GM19455 (cell line): ENCODE results near the gene LPP.

ENCODE experiments used
- ATAC-seq: cut with Tn5 transposase; IDR thresholded peaks from one replicate; pipeline ENCODE4 v1.9.1; 2021; ENCODE audit not compliant: unreplicated experiment

LPP gene

GRCh38 chr3:188721990-188722389, 568.0 kb downstream of the LPP start:
- ATAC-seq = no peak

GRCh38 chr3:188722963-188723362, 569.0 kb downstream of the LPP start:
- no peak for ATAC-seq

DNA sequence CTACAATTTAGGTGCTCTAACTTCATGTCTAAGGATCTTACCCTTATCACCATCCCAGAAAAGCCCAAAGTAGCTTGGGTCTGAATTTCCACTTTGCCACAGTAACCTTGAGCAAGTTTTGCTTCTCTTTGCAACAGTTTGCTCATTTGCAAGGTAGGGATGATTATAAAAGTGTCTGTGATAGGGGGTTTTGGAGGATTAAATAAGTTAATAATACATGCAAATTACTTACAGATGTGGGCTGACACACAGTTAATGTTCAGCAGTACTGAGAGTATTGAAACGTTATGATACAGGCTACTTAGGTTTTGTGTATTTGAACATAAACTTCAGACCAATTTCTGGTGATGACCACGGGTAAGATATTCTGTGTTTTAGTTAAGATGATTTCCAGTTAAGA, 573.1 kb downstream of the LPP start:
- ATAC-seq = no peak

DNA sequence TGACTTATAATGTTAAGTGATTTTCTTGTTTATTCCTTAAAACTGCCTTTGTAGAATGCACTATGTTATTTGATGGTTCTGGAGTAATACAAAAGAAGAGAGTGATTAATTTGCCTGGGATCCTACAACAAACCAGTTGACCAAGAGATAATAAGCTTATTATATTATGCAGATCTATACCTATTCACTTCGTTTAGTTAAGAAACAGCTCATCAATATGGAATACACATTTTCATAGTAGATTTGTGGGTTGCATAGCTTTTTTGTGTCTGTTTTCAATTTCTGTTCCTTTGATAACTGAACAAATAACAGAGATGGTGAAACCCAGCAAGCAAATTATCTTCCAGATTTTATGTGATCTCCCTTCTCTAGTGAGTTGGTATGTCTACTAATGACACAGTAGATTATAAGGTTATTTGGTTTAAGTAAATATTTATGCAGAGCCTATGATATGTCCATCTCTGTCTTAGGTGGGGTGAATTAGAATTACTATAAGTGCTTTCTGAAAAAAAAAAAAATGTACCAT, 574.5 kb downstream of the LPP start:
- ATAC-seq = no peak

DNA sequence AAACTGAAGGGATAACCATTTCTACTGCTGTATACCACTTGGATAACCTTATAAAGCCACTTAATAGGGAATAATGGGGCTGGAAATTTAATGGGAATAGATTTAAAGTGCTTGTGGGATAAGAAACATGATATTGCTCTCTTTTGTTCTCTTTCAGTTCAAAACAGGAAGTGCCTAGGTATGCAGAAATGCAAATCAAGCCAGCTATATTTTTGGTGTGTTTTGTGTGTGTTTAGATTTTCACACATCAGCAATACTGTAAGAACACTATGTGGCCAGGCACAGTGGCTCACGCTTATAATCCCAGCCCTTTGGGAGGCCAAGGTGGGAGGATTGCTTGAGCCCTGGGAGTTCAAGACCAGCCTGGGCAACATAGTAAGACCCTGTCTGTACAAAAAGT, 575.5 kb downstream of the LPP start:
- no peak for ATAC-seq

DNA sequence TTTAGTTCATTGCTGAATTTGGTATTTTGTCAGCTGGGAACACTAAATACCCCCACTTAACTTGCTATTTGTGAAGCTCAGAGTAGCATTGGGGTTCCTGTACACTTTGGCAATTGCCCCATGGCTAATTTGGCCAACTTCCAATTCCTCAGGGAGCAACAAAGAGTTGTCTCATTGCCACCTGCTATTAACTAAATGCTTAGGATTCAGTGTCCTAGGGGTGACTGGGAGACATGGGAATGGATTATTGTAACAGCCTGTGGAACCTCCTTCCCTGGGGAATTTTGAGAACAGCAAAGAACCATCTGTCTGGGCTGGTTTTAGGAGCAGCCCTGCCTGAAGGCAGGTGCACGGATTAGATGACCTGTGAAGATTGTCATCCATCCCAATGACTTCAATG, 580.4 kb downstream of the LPP start:
- ATAC-seq = no peak

GRCh38 chr3:188739511-188739910, 585.6 kb downstream of the LPP start:
- ATAC-seq = no peak

DNA sequence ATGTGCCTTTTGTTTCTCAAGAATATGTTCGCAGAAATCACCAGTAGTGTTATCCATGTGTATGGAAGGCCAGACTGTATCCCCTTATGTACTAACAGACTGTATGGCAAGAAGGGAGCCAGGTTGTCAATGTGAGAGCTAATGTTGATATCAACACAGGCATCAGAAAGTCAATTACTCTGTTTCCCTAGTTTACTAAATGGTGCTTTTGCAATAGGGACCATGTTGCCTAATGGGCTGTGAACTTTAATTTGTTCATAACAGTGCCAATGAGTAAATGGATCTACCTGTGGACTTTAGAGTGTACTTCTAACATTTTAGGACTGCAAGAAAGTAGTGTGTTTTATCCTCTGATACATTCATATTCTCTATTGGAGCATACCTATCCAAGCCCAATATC, 586.1 kb downstream of the LPP start:
- no peak for ATAC-seq

DNA sequence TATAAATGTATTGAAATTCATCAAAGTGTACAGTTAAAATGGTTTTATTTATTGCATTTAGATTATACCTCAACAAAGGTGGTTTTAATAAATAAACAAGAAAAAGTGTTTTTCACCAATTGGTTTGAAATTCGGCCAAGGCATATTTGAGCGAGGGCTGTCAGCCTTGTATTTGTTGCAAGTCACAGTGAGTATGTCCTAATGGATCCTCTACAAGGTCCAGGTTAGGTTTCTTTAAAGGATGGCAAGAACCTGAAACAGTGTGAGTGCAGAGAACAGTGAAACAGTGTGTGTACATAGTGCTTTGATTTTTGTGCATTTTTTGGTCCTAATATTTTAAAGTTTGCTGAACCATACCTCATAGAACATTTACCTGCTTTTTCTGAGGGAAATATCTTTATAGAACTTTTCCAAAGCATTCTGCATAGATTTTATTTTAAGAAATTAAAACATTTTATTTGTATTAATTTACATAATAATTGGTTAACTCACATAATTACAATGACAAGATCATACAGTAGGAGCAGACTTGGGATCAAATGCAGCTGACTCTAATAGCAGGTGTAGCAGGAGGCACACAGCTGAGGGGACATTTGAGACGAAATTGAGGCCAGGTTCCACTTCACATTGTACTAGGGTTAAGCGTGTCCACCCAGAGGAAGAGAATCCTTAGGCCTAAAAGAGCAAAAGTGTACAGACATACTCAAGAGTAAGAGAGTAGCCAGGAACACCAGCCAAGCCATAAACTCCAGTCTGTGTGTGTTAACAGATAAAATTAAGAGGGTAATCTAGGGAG, 589.0 kb downstream of the LPP start:
- ATAC-seq = no peak

GRCh38 chr3:188744166-188744565, 590.2 kb downstream of the LPP start:
- no peak for ATAC-seq

DNA sequence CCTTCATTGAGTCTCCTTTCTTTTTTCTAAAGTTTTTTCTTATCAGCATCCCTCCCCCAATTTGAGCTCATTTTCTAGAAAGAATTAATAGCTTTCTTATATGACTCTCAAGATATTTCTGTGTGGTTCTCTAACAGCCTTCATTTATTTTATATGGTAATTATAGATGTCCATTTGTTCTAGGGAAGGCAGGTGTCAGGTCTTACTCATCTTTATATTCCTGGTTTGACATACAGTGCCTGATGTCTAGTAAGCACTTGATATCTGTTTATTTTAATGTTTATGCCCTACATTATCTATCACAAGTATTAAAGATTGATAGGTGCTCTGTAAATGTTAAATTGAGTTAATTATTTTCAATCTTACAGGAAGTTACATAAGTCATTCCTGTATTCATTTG, 591.1 kb downstream of the LPP start:
- ATAC-seq = no peak

DNA sequence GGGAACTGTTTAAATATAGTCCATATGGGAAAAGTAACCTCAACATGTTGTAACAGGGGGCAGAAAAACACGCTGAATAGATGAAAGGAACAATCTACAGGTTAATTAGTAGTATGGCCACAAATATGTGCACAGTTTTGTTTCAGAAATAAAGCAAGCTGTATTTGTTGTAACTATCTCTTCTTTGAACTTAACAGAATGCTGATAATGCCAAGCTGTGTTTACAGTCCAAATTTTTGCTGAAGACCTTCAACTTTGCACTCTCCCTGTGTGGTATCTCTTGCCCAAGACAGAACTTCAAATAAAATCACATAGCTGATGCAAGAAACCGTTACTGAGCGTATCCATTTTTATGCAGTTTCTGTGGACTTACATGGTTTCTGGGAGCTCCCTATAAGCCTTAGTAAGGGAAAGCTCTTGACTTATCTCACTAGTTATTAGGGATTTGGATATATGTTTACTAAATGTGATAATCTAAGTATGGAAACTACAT, 592.4 kb downstream of the LPP start:
- ATAC-seq = no peak

- ATAC-seq = no peak
Measured at GRCh38 chr3:188747489-188747888, 593.5 kb downstream of the LPP start.

GRCh38 chr3:188749010-188749617, 595.2 kb downstream of the LPP start:
- no peak for ATAC-seq

- ATAC-seq = no peak
Measured at GRCh38 chr3:188749830-188750229, 595.9 kb downstream of the LPP start.

- no peak for ATAC-seq
Measured at GRCh38 chr3:188750617-188751016, 596.7 kb downstream of the LPP start.

DNA sequence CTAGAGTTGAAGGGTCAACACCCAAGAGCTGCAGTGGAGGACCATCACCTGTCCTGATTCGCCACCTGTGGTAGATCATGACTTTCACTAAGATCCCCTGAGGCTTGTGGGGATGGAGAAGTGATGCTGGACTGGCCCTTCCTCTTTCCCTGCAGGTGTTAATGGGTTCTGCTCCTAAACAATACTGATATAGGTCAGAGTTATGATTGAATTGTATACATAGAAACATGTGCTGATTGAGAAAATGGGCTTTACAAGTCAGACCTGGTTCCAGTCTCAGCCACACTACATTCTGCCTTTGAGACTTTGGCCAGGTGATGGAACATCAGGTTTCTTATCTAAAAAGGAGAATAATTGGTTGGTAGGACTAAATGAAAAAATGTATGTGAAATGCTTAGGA, 598.9 kb downstream of the LPP start:
- peak; percentile 31 for ATAC-seq

GRCh38 chr3:188754267-188754666, 600.3 kb downstream of the LPP start:
- peak; percentile 74 for ATAC-seq

DNA sequence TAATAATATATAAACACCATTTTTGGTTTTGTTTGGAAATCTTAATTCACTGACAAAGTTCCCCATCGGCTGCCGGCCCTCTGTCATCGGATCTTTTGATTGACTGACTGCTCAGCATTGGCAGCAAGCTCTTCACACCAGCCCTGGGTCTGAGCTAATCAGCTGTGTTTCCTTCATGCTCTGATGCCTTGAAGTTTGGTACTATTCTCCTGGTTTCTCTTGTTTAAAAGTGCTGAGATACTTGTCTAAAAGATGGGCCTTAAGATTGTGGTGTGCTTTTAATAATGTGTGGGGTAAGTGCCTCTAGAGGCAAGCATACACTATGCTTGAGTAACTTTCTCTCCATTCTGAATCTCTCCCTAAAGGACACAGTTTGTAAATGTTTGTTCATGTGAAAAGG, 602.3 kb downstream of the LPP start:
- ATAC-seq = no peak

GRCh38 chr3:188759336-188760005, 605.5 kb downstream of the LPP start:
- no peak for ATAC-seq

GRCh38 chr3:188760408-188760807, 606.5 kb downstream of the LPP start:
- ATAC-seq = no peak

DNA sequence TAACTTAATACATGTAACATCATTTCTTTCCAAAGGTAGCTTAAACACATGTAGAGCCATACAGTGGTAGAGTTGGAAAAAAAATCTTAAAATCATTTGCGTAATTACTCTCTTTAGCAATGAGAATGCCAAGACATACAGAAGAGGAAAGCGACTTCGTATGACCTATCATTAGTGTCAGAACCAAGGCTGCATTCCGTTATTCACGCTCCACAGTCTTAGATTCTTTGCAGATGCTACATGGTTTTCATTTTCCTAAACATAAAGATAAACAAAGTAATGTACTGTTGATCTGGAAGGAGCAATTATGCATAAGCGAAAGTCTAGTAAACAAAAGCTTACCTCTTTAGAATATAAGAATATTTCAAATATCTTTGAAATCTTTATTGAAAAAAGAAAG, 607.5 kb downstream of the LPP start:
- no peak for ATAC-seq
